Measurements from ENCODE around the gene COX19.

DNA sequence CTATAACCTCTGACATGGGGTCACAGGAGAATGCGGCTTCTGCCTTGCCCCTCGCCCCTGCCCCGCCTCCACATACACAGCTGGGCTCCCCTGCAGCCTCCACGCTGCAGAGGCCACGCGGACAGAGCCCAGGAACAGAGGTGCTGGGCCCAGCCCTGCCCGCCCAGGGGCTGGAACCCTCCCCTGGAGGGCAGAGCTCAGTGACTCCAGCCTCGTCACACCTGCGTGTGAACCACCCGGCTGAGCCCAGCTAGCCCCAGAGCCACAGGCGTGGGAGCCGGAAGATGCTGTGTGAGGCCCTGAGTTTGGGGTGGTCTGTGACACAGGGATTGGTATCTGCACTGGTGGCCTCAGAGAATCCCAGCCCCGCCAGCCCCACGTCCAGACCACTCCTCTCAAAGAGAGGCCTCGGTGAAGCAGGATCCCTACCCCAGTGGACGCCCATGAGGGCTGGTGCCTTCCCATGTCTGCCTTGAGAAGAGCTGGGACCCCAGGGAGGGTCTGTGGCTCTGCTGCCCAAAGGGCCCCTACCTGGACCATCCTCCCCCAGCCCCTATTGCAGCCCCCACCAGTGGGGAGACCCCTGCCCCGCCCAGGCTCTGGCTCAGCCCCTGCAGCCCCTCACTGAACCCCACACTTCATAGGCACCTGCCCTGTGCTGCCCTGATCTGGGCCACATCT is 12.8 kb downstream of the COX19 start:
- TF ChIP-seq EZH2 (IDR thresholded peaks at IDR 0.05) = no peak
- no peak for TF ChIP-seq POLR2AphosphoS5 (IDR thresholded peaks at IDR 0.05; ENCODE audit: borderline replicate concordance, low read depth, low read length)
- no peak for TF ChIP-seq FOXP2 (optimal IDR thresholded peaks at IDR 0.05; ENCODE audit: control extremely low read depth, extremely low read length, insufficient read depth)
